Activated CD8-positive, alpha-beta memory T cell treated with anti-CD3 and anti-CD28 coated beads, Interleukin-2, amount 50 U/mL, for 24 hours (primary cell): ENCODE results near the gene MT3.
"Not testable (repeated sequence)": the region's sequence is repeated elsewhere in the genome, so short reads cannot be mapped to it uniquely, and the experiment has no call there.

Experiments
- DNase-seq: peaks from one replicate; pipeline ENCODE4 v3.0.0-alpha.2; 2020; ENCODE audit errors: extremely low read depth

The MT3 gene

DNA sequence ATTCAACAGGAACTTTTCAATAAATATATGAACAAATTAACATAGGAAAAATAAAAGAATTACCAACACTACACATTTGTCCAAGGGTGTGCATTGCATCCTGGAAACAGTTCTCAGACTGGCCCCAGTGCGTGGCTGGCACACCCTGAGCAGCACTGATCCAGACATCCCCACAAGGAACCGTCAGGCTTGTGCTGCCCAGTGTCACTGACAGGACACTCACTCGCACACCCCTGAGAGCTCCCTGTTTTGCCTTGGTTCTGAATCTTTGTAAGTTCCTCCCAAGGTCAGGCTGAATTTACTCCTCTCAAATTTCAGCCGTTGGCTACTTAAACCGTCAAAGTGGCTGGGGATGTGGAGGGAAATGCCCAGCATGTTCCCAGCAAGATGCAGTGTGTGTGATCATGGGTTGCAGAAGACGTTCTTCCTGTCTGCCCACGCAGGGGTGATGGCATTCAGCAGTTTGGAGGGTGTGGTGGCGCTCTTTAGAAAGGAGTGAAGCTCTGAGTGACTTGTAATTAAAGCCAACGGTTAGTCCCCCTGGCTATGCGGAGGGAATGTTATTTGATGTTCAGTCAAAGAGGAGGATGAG lies 20.8 kb downstream of the MT3 start:
- peak; percentile 56 for DNase-seq

GRCh38 chr16:56610609-56611111 lies 21.3 kb downstream of the MT3 start:
- DNase-seq: no peak

GRCh38 chr16:56611281-56611833 lies 22.0 kb downstream of the MT3 start:
- DNase-seq: no peak

DNA sequence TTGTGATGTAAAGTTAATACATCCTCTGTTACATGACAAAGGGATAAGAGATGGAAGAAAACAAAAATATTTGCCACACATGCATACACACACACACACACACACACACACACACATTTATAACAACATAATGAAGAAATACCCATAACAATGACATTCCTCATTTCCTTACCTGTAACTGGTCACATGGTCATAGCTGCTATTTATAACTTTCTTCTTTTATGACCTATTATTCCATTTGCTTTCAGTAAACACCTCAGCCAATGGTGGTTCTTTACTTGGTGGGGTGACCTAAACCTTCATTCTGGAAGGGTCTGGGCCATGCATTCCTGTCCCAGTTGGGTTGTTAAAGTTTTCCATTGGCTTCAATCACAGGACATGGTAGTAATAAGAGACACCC lies 24.4 kb downstream of the MT3 start:
- DNase-seq: no peak

DNA sequence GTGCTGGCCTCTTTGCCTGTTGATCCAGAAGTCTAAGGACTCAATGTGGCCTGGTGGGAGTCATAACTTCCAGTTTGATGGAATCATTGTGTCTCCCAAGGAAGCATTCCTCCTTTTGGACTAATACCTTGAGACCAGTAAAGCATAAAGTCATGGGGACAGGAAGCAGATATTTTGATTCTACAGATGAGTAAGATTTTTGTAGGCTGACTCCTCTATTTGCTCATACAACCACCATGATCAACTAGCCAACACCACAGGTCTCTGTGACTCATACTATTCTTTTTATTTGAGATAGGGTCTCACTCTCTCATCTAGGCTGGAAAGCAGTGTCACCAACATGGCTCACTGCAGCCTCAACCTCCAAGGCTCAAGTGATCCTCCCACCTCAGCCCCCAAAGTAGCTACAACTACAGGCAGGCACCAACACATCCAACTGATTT lies 25.2 kb downstream of the MT3 start:
- no peak for DNase-seq

DNA sequence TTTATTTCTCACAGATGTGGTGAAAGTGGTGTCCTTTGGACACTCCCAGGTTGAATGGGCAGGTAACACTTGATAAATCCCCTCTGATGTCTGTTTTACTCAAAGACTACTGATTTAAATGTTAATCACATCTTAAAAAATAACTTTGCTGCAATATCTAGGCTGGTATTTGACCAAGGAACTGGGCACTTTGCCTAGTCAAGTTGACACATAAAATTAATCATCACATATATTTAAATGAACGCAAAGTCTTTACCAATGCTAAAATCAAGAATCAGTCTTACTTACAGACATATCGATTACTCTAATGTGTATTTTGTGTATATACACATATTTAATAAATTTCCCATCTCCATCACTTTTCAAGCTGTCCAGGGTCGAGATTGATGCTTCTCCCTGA lies 26.0 kb downstream of the MT3 start:
- DNase-seq: no peak

DNA sequence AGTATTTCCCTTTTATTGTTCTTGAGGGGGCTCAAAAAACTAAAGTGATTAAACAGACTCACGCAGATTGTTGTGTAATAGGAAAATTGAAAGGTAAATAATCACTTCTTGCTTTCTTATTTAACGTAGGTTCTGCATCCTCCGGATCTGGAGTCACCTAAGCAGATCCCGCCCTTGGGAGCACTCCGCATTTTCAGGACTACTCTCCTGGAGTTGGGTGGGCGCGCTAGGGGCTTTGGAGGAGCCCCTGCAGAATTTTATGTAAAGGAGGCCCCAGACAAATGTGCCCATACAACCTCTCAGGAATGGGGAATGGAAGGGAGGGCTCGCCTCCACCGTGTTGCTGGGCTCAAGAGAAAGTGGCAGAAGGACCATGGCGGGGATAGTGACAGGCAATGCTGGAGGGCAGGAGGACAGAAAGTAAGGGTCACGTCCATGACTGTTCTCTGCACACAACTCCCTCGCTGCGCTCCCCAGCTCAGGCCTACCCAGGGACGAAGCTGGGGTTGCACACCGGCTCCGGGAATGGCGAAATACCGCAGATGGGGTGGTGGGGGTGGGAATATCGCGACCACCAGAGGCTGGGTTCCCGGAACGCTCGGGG lies 27.4 kb downstream of the MT3 start:
- DNase-seq: no peak

GRCh38 chr16:56617212-56618085 lies 28.1 kb downstream of the MT3 start:
- DNase-seq: no peak

GRCh38 chr16:56618138-56618537 lies 28.8 kb downstream of the MT3 start:
- no peak for DNase-seq

DNA sequence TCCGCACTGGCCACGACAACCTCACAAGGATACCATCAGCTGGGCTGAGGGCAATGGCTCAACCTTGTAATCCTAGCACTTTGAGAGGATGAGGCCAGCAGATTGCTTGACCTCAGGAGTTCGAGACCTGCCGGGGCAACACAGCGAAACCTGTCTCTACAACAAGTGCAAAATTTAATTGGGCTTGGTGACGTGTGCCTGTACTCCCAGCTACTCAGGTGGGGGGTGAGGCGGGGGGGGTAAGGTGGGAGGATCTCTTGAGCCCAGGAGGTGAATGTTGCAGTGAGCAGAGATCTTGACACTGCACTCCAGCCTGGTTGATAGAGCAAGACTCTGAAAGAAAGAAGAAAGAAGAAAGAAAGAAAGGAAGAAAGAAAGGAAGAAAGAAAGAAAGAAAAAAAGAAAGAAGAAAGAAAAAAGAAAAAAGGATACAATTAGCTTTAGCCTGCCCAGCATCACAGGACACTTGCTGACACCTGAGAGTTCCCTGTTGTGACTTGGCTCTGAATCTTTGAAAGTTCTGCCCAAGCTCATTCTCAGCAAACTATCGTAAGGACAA lies 31.1 kb downstream of the MT3 start:
- DNase-seq: no peak

DNA sequence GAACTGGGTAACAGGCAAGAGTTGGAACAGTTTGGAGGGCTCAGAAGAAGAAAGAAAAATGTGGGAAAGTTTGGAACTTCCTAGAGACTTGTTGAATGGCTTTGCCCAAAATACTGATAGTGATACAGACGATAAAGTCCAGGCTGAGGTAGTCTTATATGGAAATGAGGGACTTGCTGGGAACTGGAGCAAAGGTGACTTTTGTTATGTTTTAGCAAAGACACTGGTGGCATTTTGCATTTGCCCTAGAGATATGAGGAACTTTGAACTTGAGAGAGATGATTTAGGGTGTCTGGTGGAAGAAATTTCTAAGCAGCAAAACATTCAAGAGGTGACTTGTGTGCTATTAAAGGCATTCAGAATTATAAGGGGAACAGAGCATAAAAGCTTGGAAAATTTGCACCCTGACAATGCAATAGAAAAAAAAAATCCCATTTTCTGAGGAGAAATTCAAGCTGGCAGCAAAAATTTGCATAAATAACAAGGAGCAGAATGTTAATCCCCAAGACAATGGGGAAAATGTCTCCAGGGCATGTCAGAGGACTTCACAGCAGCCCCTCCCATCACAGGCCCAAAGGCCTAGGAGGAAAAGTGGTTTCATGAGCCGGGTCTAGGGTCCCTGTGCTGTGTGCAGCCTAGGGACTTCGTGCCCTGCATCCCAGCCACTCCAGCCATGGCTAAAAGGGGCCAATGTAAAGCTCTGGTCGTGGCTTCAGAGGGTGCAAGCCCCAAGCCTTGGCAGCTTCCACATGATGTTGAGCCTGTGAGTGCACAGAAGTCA lies 32.5 kb downstream of the MT3 start:
- DNase-seq: not testable (repeated sequence)

DNA sequence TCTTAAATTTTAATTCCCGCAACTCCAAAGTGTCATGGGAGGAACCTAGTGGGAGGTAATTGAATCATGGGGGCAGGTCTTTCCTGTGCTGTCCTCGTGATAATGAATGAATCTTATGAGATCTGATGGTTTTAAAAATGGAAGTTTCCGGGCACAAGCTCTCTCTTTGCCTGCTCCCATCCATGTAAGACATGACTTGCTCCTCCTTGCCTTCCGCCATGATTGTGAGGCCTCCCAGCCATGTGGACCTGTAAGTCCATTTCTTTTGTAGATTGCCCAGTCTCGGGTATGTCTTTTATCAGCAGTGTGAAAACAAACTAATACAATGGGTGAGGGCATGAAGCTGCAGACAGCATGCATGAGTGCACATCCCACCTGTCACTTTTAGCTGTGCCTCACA lies 33.9 kb downstream of the MT3 start:
- not testable (repeated sequence) for DNase-seq

- DNase-seq: no peak
Measured at GRCh38 chr16:56623637-56624036, 34.3 kb downstream of the MT3 start.

DNA sequence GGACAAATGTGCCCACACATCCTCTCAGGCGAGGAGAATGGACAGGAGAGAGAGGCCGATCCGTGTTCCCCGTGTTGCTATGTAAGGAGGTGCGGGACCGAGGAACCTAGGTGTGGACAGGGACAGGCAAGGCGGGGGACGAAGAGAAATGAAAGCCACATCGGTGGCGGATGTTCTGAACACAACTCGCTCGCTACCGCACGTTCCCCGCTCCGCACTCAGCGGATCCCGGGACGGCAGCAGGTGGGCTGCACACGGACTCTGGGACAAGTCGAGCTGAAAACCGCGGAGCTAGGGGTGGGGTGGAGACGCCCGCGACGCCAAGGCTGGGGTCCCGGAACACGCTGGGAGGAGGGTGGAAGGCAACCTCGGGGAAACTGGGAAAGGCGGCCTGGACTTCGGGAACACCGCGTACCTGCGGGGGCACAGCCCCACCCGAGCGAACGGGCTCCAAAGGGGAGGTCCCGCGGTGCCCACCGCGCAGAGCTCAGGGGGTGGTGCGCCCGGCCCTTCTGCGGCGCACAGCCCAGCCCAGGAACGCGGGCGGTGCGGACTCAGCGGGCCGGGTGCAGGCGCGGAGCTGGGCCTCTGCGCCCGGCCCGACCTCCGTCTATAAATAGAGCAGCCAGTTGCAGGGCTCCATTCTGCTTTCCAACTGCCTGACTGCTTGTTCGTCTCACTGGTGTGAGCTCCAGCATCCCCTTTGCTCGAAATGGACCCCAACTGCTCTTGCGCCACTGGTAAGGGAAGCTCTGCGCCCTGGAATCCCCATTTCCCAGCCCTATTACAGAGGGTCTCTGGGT lies 36.0 kb downstream of the MT3 start, which contains the start of gene MT1E:
Gene MT1E, plus strand, starts transcription at position 642 of the 803 bp plus-strand sequence. Its CDS starts 71 bp downstream, at position 713.
- no peak for DNase-seq

- DNase-seq: no peak
Measured at GRCh38 chr16:56625943-56626654, 36.8 kb downstream of the MT3 start.

GRCh38 chr16:56626685-56627084 lies 37.4 kb downstream of the MT3 start:
- no peak for DNase-seq

DNA sequence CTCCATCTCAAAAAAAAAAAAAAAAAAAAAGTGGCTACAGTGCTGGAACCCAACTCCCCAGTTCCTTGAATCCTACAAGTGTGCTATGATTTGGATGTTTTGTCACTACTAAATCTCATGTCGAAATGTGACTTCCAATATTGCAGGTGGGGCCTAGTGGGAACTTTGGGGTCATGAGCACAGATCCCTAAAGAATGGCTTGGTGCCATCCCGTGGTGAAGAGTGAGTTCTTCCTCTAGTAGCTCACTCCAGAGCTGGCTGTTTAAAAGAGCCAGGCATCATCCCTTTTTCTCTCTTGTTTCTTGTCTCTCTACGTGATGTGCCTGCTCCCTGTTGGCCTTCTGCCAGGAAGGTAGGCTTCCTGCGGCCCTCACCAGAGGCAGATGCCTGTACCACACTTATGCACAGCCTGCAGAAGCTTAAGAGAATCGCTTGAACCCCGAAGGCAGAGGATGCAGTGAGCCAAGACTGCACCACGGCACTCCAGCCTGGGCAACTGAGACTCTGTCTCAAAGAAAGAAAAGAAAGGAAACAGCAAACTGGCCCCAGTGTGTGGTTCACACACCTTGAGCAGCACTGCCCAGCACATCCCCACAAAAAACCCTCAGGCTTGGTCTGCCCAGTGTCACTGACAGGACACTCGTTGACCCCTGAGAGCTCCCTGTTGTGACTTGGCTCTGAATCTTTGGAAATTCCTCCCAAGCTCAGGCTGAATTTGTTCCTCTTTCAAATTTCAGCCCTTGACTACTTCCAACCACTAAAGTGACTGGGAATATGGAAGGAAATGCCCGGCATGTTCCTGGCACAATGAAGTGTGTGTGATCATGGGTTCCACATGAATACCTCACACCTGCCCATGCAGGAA lies 39.4 kb downstream of the MT3 start:
- no peak for DNase-seq

DNA sequence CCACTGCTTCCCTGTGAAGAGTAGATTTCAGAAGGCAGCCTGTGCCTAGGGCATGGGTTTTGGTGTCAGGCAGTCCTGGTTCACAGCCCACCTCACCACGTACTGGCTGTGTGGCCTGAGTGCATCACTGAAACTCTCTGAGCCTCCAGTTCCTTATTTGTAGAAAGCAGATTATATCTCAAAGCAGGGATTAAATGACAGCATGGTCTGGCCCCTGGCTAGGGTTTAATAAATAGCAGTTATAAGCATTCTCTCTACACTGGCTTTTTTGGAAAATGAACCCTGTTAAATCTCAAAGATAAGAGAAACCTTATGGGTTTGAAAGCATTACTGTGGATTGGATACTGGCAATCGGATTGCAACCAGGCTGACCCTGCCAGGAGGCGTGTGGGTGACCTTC lies 40.2 kb downstream of the MT3 start:
- no peak for DNase-seq

- no peak for DNase-seq
Measured at GRCh38 chr16:56630134-56630533, 40.8 kb downstream of the MT3 start.
